ENCODE data around the gene NEMP1.
"Not testable (repeated sequence)": the region's sequence is repeated elsewhere in the genome, so short reads cannot be mapped to it uniquely, and the experiment has no call there.

NEMP1 gene

GRCh38 chr12:57090490-57090889 lies 11.9 kb upstream of the NEMP1 start:
- no peak for DNase-seq

- DNase-seq = peak; percentile 54 to 74 (median 67)
Observed at GRCh38 chr12:57089271-57090245, 11.0 kb upstream of the NEMP1 start.

GRCh38 chr12:57088354-57089270 lies 10.0 kb upstream of the NEMP1 start, which contains the start of gene NAB2:
Gene NAB2, plus strand, starts transcription at chr12:57089114. Its CDS starts 158 bp downstream, at chr12:57089272.
- DNase-seq = peak; percentile 88 to 94 (median 88)

- peak; percentile 31 to 75 (median 64) for DNase-seq
Observed at GRCh38 chr12:57087691-57088353, 9.2 kb upstream of the NEMP1 start.

- peak; percentile 24 to 65 (median 51) for DNase-seq
Observed at GRCh38 chr12:57087010-57087690, 8.6 kb upstream of the NEMP1 start.

GRCh38 chr12:57086493-57087009 lies 8.0 kb upstream of the NEMP1 start:
- peak in 2 of 3 experiments; percentile 56 to 67 for DNase-seq

GRCh38 chr12:57085999-57086492 lies 7.5 kb upstream of the NEMP1 start:
- DNase-seq = no peak

- DNase-seq = no peak
Observed at GRCh38 chr12:57080855-57081254, 2.3 kb upstream of the NEMP1 start.

- no peak for DNase-seq
Observed at GRCh38 chr12:57079821-57080220, 1.2 kb upstream of the NEMP1 start.

GRCh38 chr12:57073566-57074450 lies 4.8 kb downstream of the NEMP1 start:
- DNase-seq = not testable (repeated sequence)

- DNase-seq = no peak
Observed at GRCh38 chr12:57072661-57073060, 5.9 kb downstream of the NEMP1 start.

GRCh38 chr12:57069523-57069922 lies 9.1 kb downstream of the NEMP1 start:
- peak; percentile 48 to 81 (median 58) for DNase-seq

GRCh38 chr12:57066245-57066644 lies 12.3 kb downstream of the NEMP1 start:
- no peak for DNase-seq

- DNase-seq = no peak
Observed at GRCh38 chr12:57063991-57064685, 14.5 kb downstream of the NEMP1 start.

- DNase-seq = no peak
Observed at GRCh38 chr12:57058454-57058853, 20.1 kb downstream of the NEMP1 start.

- no peak for DNase-seq
Observed at GRCh38 chr12:57057067-57057751, 21.4 kb downstream of the NEMP1 start.

GRCh38 chr12:57055824-57056223 lies 22.8 kb downstream of the NEMP1 start:
- DNase-seq = no peak

- DNase-seq = not testable (repeated sequence)
Observed at GRCh38 chr12:57053901-57054300, 24.7 kb downstream of the NEMP1 start.

GRCh38 chr12:57053146-57053545 lies 25.4 kb downstream of the NEMP1 start:
- DNase-seq = not testable (repeated sequence)
